Activated T-cell treated with anti-CD3 and anti-CD28 coated beads, Interleukin-2, amount 50 U/mL, for 1 hour (primary cell): Measurements from ENCODE around the gene ZRANB3.
"Not testable (repeated sequence)": the region's sequence is repeated elsewhere in the genome, so short reads cannot be mapped to it uniquely, and the experiment has no call there.

Experiments
- DNase-seq: peaks from one replicate; pipeline ENCODE4 v3.0.0-alpha.2; 2020

ZRANB3 gene

GRCh38 chr2:135485441-135485840 lies 45.6 kb downstream of the ZRANB3 start:
- DNase-seq = no peak

GRCh38 chr2:135475128-135475527 lies 55.9 kb downstream of the ZRANB3 start:
- no peak for DNase-seq

GRCh38 chr2:135473567-135473966 lies 57.5 kb downstream of the ZRANB3 start:
- DNase-seq = no peak

- DNase-seq = no peak
These were observed 59.9 kb downstream of the ZRANB3 start for GRCh38 chr2:135471106-135471505.

- DNase-seq = no peak
These were observed 73.7 kb downstream of the ZRANB3 start for GRCh38 chr2:135457279-135457678.

GRCh38 chr2:135456835-135457234 lies 74.2 kb downstream of the ZRANB3 start:
- DNase-seq = no peak

- no peak for DNase-seq
These were observed 74.6 kb downstream of the ZRANB3 start for GRCh38 chr2:135456431-135456830.

GRCh38 chr2:135454608-135455007 lies 76.4 kb downstream of the ZRANB3 start:
- no peak for DNase-seq

GRCh38 chr2:135453027-135453426 lies 78.0 kb downstream of the ZRANB3 start:
- not testable (repeated sequence) for DNase-seq

- no peak for DNase-seq
These were observed 79.1 kb downstream of the ZRANB3 start for GRCh38 chr2:135451966-135452365.

GRCh38 chr2:135443013-135443412 lies 88.0 kb downstream of the ZRANB3 start:
- not testable (repeated sequence) for DNase-seq

GRCh38 chr2:135435155-135435554 lies 95.9 kb downstream of the ZRANB3 start:
- not testable (repeated sequence) for DNase-seq

- DNase-seq = no peak
These were observed 106.2 kb downstream of the ZRANB3 start for GRCh38 chr2:135424849-135425248.

GRCh38 chr2:135422898-135423297 lies 108.1 kb downstream of the ZRANB3 start:
- DNase-seq = no peak

- DNase-seq = no peak
These were observed 119.4 kb downstream of the ZRANB3 start for GRCh38 chr2:135411646-135412045.

GRCh38 chr2:135409436-135409835 lies 121.6 kb downstream of the ZRANB3 start:
- DNase-seq = no peak

GRCh38 chr2:135396259-135396658 lies 134.8 kb downstream of the ZRANB3 start:
- not testable (repeated sequence) for DNase-seq

GRCh38 chr2:135386993-135387392 lies 144.0 kb downstream of the ZRANB3 start:
- DNase-seq = no peak

- DNase-seq = no peak
These were observed 152.4 kb downstream of the ZRANB3 start for GRCh38 chr2:135378591-135378990.

GRCh38 chr2:135373702-135374101 lies 157.3 kb downstream of the ZRANB3 start:
- DNase-seq = no peak

GRCh38 chr2:135349941-135350340 lies 181.1 kb downstream of the ZRANB3 start:
- no peak for DNase-seq

GRCh38 chr2:135348096-135348704 lies 182.8 kb downstream of the ZRANB3 start:
- not testable (repeated sequence) for DNase-seq

- DNase-seq = no peak
These were observed 193.9 kb downstream of the ZRANB3 start for GRCh38 chr2:135337071-135337470.

GRCh38 chr2:135335256-135335655 lies 195.8 kb downstream of the ZRANB3 start:
- DNase-seq = no peak

GRCh38 chr2:135327146-135327545 lies 203.9 kb downstream of the ZRANB3 start:
- no peak for DNase-seq
